ENCODE data around the gene PIGN.

The PIGN gene

DNA sequence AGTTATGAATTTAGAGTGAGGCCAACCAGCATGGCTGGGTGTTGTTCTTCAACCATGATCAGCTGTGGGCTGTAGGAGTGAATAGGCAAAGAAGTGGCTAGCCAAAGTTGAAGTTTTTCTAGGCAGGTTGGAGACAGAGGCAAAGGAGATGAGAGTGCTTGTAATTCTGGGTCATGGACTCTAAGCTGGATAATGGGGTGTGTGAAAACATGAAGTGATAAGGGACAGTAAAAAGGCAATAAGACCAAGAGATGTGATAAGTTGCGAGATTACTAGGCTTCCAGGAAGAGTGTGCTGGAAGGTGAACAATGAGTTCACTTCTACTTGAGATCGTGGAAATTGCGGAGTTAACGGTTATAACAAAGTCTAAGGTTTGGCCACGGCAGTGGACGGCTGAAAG lies 175.4 kb downstream of the PIGN start:
- TF ChIP-seq POLR2AphosphoS5 (IDR thresholded peaks at IDR 0.05; ENCODE audit: low read depth, low read length): no peak
- no peak for TF ChIP-seq TAF1 (IDR thresholded peaks at IDR 0.05; ENCODE audit: borderline replicate concordance, insufficient read depth, low read length)
- TF ChIP-seq, protein P1, sequence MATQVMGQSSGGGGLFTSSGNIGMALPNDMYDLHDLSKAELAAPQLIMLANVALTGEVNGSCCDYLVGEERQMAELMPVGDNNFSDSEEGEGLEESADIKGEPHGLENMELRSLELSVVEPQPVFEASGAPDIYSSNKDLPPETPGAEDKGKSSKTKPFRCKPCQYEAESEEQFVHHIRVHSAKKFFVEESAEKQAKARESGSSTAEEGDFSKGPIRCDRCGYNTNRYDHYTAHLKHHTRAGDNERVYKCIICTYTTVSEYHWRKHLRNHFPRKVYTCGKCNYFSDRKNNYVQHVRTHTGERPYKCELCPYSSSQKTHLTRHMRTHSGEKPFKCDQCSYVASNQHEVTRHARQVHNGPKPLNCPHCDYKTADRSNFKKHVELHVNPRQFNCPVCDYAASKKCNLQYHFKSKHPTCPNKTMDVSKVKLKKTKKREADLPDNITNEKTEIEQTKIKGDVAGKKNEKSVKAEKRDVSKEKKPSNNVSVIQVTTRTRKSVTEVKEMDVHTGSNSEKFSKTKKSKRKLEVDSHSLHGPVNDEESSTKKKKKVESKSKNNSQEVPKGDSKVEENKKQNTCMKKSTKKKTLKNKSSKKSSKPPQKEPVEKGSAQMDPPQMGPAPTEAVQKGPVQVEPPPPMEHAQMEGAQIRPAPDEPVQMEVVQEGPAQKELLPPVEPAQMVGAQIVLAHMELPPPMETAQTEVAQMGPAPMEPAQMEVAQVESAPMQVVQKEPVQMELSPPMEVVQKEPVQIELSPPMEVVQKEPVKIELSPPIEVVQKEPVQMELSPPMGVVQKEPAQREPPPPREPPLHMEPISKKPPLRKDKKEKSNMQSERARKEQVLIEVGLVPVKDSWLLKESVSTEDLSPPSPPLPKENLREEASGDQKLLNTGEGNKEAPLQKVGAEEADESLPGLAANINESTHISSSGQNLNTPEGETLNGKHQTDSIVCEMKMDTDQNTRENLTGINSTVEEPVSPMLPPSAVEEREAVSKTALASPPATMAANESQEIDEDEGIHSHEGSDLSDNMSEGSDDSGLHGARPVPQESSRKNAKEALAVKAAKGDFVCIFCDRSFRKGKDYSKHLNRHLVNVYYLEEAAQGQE (IDR thresholded peaks at IDR 0.05; ENCODE audit: insufficient read depth in 1 of 2, low read depth in 2 of 2, low read length in 2 of 2): no peak
- TF ChIP-seq SIN3A (IDR thresholded peaks at IDR 0.05; ENCODE audit: borderline replicate concordance, insufficient read depth, low read length): no peak
- no peak for TF ChIP-seq FOXP2 (optimal IDR thresholded peaks at IDR 0.05; ENCODE audit: borderline replicate concordance, extremely low read depth, extremely low read length, insufficient read depth)

DNA sequence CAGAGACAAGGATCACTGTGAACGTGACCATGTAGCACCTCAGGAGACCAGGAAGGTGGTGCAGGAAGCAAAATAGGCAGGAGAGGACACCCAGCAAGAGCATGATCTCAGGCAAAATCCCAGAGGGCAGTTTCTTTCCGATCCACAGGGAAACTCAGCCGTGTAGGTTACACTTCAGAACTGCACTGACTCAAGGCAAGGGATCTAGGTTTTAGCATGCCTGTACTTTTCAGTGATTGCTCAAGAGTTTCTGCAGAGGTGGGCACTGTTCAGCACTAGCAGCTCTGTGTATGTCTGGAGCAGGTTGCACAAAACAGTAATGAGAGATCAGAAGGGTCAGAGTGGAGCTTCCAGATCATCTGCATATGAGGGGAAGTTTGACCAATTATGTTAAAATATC lies 177.3 kb downstream of the PIGN start:
- TF ChIP-seq POLR2AphosphoS5 (IDR thresholded peaks at IDR 0.05; ENCODE audit: low read depth, low read length) (no peak), SIN3A (IDR thresholded peaks at IDR 0.05; ENCODE audit: borderline replicate concordance, insufficient read depth, low read length) (no peak), TAF1 (IDR thresholded peaks at IDR 0.05; ENCODE audit: borderline replicate concordance, insufficient read depth, low read length) (no peak), FOXP2 (optimal IDR thresholded peaks at IDR 0.05; ENCODE audit: borderline replicate concordance, extremely low read depth, extremely low read length, insufficient read depth) (no peak)
- TF ChIP-seq, protein P1 (IDR thresholded peaks at IDR 0.05; ENCODE audit: insufficient read depth in 1 of 2, low read depth in 2 of 2, low read length in 2 of 2): no peak

DNA sequence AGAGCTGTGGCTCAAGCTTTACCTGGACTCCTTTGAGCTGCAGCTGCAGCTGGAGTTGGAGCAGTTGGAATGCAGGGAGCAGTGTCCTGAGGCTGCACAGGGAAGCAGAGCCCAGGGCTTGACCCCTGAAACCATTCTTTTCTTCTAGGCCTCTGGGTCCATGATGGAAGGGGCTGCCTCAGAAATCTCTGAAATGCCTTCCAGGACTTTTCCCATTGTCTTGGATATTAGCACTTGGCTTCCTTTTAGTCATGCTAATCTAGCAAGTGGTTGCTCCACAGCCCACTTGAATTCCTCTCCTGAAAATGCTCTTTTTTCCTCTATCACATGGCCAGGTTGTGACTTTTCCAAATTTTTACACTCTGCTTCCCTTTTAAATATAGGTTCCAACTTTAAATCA lies 185.5 kb downstream of the PIGN start:
- no peak for TF ChIP-seq FOXP2 (optimal IDR thresholded peaks at IDR 0.05; ENCODE audit: borderline replicate concordance, extremely low read depth, extremely low read length, insufficient read depth)
- TF ChIP-seq TAF1 (IDR thresholded peaks at IDR 0.05; ENCODE audit: borderline replicate concordance, insufficient read depth, low read length): no peak
- no peak for TF ChIP-seq SIN3A (IDR thresholded peaks at IDR 0.05; ENCODE audit: borderline replicate concordance, insufficient read depth, low read length)
- TF ChIP-seq, protein P1 (IDR thresholded peaks at IDR 0.05; ENCODE audit: insufficient read depth in 1 of 2, low read depth in 2 of 2, low read length in 2 of 2): no peak
- TF ChIP-seq POLR2AphosphoS5 (IDR thresholded peaks at IDR 0.05; ENCODE audit: low read depth, low read length): no peak

GRCh38 chr18:61998957-61999356 lies 187.9 kb downstream of the PIGN start:
- no peak for TF ChIP-seq TAF1 (IDR thresholded peaks at IDR 0.05; ENCODE audit: borderline replicate concordance, insufficient read depth, low read length)
- TF ChIP-seq SIN3A (IDR thresholded peaks at IDR 0.05; ENCODE audit: borderline replicate concordance, insufficient read depth, low read length): peak; percentile 39; the same call in 1 of the 2 replicates
- TF ChIP-seq POLR2AphosphoS5 (IDR thresholded peaks at IDR 0.05; ENCODE audit: low read depth, low read length): peak; percentile 39; the same call in 1 of the 2 replicates
- TF ChIP-seq, protein P1 (IDR thresholded peaks at IDR 0.05; ENCODE audit: insufficient read depth in 1 of 2, low read depth in 2 of 2, low read length in 2 of 2): 0 out of 4 replicates have a peak, but pooled peaks of 1 of the 2 experiments have one; percentile 20
- no peak for TF ChIP-seq FOXP2 (optimal IDR thresholded peaks at IDR 0.05; ENCODE audit: borderline replicate concordance, extremely low read depth, extremely low read length, insufficient read depth)

- no peak for TF ChIP-seq FOXP2 (optimal IDR thresholded peaks at IDR 0.05; ENCODE audit: borderline replicate concordance, extremely low read depth, extremely low read length, insufficient read depth)
- TF ChIP-seq SIN3A (IDR thresholded peaks at IDR 0.05; ENCODE audit: borderline replicate concordance, insufficient read depth, low read length): no peak
Observed at GRCh38 chr18:61998335-61998734, 188.5 kb downstream of the PIGN start.

Data from PFSK-1 (cell line).